ENCODE measurements around the gene HOXD10.

GRCh38 chr2:176092270-176093144, 24.1 kb upstream of the HOXD10 start, which contains the start of gene HOXD13:
- TF ChIP-seq STAT6 (CRISPR knock-in tag; IDR thresholded peaks at IDR 0.05; ENCODE audit: borderline replicate concordance) (no peak), RXRA (CRISPR knock-in tag; IDR thresholded peaks at IDR 0.05) (no peak), ZNF704 (CRISPR knock-in tag; IDR thresholded peaks at IDR 0.05; ENCODE audit: borderline replicate concordance) (no peak), MLX (CRISPR knock-in tag; IDR thresholded peaks at IDR 0.05) (no peak), NCOR1 (IDR thresholded peaks at IDR 0.05; ENCODE audit: borderline replicate concordance, low read length) (no peak), SP140L (CRISPR knock-in tag; IDR thresholded peaks at IDR 0.05; ENCODE audit: borderline replicate concordance) (no peak), MEIS2 (CRISPR knock-in tag; IDR thresholded peaks at IDR 0.05) (no peak), GATA4 (IDR thresholded peaks at IDR 0.05; ENCODE audit: borderline replicate concordance, low read depth) (no peak), TAF1 (CRISPR knock-in tag; IDR thresholded peaks at IDR 0.05) (no peak), FOXK1 (CRISPR knock-in tag; IDR thresholded peaks at IDR 0.05; ENCODE audit: borderline replicate concordance, low read depth) (no peak)

Measured in HepG2 (cell line).